GM10248 (cell line): ENCODE measurements around the gene GALNT9.

Source experiments
- CTCF ChIA-PET: fragments of 300-600 bp; sonication (Branson Sonifier 250); formaldehyde crosslinking; extraction: SDS; loops from one replicate; lab custom pipeline; 2021; ENCODE audit warnings: antibody characterized with exemption; lab: Yijun Ruan, JAX
- POLR2A ChIA-PET: fragments of 350-650 bp; sonication (Branson Sonifier 250); formaldehyde crosslinking; extraction: SDS; loops from one replicate; lab custom pipeline; 2020; ENCODE audit warnings: antibody characterized with exemption; lab: Yijun Ruan, JAX
- DNase-seq: peaks from one replicate; pipeline ENCODE4 v3.0.0; 2012; ENCODE audit errors: extremely low spot score
- TF ChIP-seq, protein P1 (sequence below): IDR thresholded peaks from 2 replicates; pipeline ENCODE4 v1.5.1; 2012; ENCODE audit warnings: mild to moderate bottlenecking, low read depth; ENCODE audit errors: extremely low read depth, missing control alignments, control extremely low read depth

GALNT9 gene

DNA sequence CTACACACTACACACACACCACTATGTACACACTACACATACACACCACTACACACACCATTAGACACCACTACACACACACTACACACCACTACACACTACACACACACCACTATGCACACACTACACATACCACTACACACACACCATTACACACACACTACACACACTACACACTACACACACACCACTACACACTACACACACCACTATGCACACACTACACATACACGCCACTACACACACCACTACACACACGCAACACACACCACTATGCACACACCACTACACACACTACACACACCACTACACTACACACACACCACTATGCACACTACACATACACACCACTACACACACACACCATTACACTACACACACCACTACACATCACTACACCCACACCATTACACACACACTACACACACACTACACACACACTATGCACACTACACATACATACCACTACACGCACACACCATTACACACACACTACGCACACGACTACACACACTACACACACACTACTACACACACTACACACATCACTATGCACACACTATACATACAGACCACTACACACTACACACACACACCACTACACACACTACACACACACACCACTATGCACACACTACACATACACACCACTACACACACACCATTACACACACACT is 171.5 kb downstream of the GALNT9 start:
- TF ChIP-seq, protein P1, sequence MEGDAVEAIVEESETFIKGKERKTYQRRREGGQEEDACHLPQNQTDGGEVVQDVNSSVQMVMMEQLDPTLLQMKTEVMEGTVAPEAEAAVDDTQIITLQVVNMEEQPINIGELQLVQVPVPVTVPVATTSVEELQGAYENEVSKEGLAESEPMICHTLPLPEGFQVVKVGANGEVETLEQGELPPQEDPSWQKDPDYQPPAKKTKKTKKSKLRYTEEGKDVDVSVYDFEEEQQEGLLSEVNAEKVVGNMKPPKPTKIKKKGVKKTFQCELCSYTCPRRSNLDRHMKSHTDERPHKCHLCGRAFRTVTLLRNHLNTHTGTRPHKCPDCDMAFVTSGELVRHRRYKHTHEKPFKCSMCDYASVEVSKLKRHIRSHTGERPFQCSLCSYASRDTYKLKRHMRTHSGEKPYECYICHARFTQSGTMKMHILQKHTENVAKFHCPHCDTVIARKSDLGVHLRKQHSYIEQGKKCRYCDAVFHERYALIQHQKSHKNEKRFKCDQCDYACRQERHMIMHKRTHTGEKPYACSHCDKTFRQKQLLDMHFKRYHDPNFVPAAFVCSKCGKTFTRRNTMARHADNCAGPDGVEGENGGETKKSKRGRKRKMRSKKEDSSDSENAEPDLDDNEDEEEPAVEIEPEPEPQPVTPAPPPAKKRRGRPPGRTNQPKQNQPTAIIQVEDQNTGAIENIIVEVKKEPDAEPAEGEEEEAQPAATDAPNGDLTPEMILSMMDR = no peak
- ChIA-PET CTCF (no interaction called here), POLR2A (no interaction called here)
- no peak for DNase-seq

DNA sequence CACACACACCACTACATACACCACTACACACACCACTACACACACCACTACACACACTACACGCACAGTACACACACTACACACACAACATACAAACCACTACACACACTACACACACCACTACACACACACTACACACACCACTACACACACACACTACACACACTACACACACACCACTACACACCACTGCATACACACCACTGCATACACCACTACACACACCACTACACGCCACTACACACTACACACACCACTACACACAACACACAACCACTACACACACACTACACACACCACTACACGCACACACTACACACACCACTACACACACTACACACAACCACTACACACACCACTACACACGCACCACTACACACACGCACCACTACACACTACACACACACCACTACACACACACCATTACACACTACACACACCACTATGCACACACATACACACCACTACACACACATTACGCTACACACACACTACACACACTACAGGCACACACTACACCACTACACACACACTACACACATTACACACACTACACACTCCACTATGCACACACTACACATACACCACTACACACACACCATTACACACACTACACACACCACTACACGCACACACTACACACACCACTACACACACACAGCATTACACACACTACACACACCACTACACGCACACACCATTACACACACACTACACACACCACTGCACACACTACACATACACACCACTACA is 172.6 kb downstream of the GALNT9 start:
- POLR2A ChIA-PET = no interaction called here

DNA sequence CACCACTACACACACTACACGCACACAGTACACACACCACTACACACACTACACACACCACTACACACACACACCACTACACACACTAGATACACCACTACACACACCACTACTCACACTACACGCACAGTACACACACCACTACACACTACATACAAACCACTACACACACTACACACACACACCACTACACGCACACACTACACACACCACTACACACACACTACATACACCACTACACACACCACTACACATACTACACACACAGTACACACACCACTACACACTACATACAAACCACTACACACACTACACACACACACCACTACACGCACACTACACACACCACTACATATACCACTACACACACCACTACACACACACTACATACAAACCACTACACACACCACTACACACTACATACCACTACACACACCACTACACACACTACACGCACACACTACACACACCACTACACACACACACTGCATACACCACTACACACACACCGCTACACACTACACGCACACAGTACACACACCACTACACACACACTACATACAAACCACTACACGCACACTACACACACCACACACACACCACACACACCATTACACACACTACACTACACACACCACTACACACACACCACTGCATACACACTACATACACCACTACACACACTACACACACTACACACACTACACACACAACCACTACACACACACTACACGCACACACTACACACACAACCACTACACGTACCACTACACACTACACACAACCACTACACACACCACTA is 173.4 kb downstream of the GALNT9 start:
- CTCF ChIA-PET = no interaction called here
- POLR2A ChIA-PET = no interaction called here
- TF ChIP-seq, protein P1 = no peak
- no peak for DNase-seq

More for the DNA sequence above, 172.6 kb downstream of the GALNT9 start:
- DNase-seq = no peak
- CTCF ChIA-PET = no interaction called here
- TF ChIP-seq, protein P1 = no peak

DNA sequence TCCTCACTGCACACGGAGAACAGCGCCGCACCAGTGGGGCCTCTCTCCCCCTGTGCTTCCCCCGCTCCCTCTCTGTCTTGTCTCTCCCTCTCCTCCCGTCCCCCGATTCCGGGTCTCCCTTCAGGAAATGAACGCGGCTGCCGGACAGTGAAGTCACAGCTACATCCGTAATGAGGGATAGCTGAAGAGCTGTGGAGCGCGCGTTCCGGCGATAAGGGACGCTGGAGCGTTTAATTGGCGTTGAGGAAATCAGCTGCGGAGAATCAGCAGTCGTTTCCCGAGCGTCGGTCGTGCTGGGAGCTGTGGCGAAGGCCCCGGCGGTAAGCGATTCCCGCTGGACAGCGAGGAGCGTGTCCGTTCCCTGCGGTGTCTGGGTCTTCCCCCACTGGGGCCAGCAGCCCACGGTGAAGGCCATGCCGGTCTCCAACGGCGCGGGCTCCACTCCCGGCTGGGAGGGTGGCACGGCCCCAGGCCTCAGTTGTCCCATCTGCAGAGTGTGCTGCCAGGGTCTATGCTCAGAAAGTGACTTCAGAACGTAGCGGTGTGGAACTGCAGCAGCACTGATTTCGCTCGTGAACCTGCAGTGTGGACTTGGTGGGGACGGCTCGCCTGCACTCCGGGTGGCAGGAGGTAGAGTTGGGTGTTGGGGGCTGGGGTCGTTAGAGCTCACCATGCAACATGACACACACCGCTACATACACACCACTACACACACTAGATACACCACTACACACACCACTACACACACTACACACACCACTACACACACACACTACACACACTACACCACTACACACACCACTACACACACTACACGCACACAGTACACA is 174.2 kb downstream of the GALNT9 start:
- DNase-seq = no peak
- ChIA-PET POLR2A (no interaction called here), CTCF (no interaction called here)
- TF ChIP-seq, protein P1 = no peak

DNA sequence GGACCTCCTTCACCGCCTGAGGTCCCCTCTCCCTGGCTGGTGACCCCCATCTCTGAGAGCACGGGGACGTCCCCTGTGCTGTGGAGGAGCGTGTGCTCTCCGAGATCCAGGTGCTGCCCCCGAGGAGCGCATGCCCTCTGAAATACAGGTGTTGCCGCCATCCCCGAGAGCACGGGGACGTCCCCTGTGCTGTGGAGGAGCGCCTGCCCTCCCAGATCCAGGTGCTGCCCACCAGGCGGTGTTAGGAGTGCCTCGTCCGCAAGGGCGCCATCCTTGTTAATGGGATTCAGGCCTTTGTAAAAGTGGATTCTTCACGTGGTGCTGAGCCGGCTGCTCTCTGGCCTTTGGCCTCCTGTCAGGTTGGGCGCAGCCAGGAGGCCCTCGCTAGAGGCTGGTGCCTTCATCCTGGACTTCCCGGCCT is 175.0 kb downstream of the GALNT9 start:
- DNase-seq = no peak
- CTCF ChIA-PET = interaction anchor here (0.6 to 1.3 kb wide), 18 partner anchors 9 to 484 kb away, joined by 3 to 26 read pairs (median 4); partner anchors contain the start of gene LRCOL1
- POLR2A ChIA-PET = no interaction called here
- TF ChIP-seq, protein P1 = no peak
